HG03460 (cell line): ENCODE results near the gene DNASE1L1.

ENCODE experiments used
- ATAC-seq: cut with Tn5 transposase; IDR thresholded peaks from one replicate; pipeline ENCODE4 v1.9.1; 2021; ENCODE audit not compliant: unreplicated experiment

The DNASE1L1 gene

GRCh38 chrX:154384284-154384892 is 24.7 kb downstream of the DNASE1L1 start:
- no peak for ATAC-seq

- ATAC-seq, result no peak
Observed at GRCh38 chrX:154383359-154384283, 25.4 kb downstream of the DNASE1L1 start.

- no peak for ATAC-seq
Observed at GRCh38 chrX:154382483-154383069, 26.5 kb downstream of the DNASE1L1 start.

DNA sequence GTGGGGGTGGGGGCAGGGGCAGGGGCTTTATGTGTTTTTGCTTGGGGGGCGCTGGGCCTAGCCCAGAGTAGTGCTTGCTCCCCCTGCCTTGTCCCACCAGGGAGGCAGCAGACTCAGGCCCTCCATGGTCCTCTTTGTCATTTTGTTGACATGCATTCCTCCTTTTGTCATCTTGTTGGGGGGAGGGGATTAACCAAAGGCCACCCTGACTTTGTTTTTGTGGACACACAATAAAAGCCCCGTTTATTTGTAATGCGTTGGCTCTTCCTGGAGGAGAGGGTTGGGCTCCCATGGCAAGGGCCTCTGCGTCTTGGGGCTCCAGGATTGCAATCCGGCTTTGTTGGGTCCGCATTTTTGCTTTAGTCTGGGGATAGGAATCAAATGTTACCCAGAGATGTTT is 27.8 kb downstream of the DNASE1L1 start:
- ATAC-seq, result no peak

- ATAC-seq, result no peak
Observed at GRCh38 chrX:154380787-154381186, 28.3 kb downstream of the DNASE1L1 start.

- ATAC-seq, result no peak
Observed at GRCh38 chrX:154380153-154380552, 28.9 kb downstream of the DNASE1L1 start.

DNA sequence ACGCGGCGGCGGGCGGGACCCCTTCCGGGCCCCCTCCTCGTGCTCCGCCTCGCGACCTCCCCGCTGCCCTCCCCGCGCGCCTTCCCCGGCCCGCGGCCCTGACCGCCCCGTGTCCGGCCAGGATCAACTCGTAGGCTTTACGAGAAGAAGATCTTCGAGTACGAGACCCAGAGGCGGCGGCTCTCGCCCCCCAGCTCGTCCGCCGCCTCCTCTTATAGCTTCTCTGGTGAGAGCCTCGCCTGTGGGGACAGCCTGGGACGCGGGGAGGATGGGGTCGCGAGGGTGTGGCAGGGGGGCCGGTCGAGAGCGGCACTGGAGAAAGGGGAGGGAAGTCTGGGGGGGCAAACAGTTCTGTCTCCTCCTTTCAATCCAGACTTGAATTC is 29.5 kb downstream of the DNASE1L1 start:
- ATAC-seq, result no peak

GRCh38 chrX:154378799-154379568 is 30.1 kb downstream of the DNASE1L1 start, which contains the start of gene EMD:
EMD (plus strand) TSS chrX:154379295; CDS start chrX:154379485, 190 bp downstream.
- ATAC-seq, result peak; percentile 76

GRCh38 chrX:154378059-154378798 is 30.8 kb downstream of the DNASE1L1 start:
- ATAC-seq, result peak; percentile 0

DNA sequence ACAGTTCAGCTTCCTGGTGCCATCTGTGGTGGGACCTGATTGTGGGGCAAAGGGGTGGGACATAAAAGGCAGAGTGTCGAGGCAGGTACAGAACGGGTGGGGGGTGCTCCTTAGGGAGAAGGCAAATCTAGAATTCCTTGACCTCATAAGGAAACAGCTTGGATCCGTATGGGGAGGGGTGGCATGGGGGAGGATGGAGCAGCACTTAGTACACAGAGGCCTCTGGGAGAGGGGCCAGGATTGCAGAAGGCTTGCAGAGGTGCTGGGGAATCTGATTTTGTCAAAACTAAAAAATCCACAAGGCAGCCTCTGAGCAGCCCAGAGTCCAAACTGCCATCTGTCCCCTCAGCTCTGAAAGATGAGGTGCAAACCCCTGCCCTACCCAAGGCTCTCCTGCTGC is 32.3 kb downstream of the DNASE1L1 start:
- ATAC-seq, result no peak

DNA sequence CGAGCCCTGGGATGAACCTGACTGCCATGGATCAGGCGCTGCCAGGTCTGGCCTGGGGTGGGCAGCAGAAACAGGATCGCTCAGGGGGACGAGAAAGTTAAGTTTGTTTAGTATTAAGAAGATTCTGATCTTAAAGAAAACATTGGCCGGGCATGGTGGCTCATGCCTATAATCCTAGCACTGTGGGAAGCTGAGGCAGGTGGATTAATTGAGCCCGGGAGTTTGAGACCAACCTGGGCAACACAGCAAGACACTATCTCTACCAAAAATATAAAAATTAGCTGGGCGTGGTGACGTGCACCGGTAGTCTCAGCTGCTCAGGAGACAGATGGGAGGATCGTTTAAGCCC is 33.9 kb downstream of the DNASE1L1 start:
- no peak for ATAC-seq

DNA sequence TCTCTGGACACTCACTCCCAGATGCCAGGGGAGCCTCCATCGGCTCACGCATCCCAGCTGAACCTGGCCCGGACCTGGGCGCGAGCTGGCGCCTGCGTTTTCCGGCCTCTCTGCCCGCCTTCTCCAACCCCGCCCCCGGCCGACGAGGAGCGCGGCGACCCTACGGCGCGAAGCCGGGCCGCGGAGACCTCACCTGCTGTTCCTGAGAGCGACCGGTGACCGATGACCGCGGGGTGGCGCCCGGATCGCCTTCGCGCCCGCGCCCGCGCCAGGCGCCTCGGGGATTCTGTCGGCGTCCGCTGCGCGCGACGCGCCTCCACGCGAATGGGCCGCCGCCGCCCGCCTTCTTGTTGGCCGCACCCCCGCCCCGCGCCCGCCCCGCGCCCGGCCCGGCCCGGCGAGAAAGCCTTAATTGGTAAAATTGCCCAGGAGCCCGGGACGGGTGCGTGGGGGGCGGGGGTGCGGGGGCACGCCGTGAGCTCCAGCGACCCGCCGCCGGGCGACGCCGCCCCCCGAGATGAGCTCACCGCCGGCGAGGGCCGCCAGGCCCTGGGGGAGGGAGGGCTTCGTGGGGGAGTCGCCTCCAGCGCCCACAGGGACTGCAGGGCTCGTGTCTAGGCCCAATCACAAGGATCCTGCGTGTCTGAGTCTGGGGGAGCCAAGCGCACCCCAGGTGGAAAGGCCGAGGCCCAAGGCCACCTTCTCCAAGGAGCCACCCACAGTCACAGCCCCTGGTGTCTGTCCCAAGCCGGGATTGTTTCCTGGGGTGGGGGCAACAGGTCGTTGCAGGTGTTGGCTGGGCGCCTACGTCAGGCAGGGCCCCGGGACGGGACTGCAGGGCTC is 34.5 kb downstream of the DNASE1L1 start, which contains the start of gene FLNA:
TSS of gene FLNA (minus strand) at position 322 of the 843 bp plus-strand sequence. CDS start 3,389 bp downstream, outside the sequence.
- ATAC-seq, result no peak

GRCh38 chrX:154373340-154374306 is 35.4 kb downstream of the DNASE1L1 start:
- no peak for ATAC-seq

DNA sequence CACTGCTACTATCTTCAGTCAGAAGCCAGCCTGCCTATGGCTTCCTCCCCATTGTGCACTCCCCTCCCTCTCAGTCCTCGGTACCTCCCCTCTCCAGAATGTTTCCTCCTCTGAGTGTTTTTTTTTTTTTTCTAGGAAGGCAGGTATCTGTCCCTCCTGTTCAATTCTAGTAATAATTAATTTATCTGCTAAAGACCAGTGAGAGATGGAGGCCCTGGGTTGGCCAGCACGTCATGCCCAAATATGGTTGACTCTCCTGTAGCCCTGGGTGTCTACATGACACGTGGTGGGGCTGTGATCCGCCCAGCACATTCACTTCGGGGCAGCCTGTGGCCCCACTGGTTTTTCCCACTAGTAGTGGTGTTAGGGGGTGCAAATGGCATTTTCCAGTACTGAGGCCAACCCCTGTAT is 36.4 kb downstream of the DNASE1L1 start:
- ATAC-seq, result peak; percentile 26

GRCh38 chrX:154371789-154372300 is 37.2 kb downstream of the DNASE1L1 start:
- ATAC-seq, result no peak

DNA sequence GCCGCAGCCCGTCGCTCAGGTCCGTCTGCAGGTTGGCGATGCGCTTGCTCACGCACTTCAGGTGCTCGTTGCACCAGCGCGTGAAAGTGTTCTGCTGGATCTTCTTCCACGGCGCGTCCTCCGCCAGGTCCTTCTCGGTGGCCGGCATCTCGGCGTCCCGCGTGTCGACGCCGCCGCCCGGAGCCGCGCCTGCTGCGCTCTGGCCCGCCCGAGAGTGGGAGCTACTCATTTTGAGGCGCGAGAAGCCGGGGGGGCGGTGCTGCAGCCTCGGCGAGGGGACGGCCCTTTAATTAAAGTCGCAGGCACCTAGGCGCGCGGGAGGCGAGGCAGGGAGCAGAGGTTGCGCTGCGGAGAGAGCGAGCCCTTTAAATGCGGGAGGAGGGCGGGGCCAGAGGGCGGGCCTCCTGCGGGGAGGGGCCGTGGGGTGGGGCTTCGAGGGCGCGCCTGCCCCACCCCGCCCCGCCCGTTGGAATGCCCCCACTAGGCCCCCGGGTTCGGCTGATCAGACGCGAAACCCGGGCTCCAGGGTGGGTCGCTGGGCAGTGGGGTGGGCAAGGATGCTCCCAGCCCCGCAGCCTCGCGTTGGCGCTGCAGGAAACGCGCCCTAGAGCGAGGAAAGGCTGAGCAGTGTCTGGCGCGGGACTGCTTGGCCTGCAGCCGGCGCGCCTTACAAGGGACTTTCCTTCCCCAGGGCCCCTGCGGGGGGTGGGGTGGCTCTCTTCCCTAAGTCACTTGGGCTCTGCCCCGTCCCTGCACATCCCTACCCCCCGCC is 37.9 kb downstream of the DNASE1L1 start:
- peak; percentile 44 for ATAC-seq

DNA sequence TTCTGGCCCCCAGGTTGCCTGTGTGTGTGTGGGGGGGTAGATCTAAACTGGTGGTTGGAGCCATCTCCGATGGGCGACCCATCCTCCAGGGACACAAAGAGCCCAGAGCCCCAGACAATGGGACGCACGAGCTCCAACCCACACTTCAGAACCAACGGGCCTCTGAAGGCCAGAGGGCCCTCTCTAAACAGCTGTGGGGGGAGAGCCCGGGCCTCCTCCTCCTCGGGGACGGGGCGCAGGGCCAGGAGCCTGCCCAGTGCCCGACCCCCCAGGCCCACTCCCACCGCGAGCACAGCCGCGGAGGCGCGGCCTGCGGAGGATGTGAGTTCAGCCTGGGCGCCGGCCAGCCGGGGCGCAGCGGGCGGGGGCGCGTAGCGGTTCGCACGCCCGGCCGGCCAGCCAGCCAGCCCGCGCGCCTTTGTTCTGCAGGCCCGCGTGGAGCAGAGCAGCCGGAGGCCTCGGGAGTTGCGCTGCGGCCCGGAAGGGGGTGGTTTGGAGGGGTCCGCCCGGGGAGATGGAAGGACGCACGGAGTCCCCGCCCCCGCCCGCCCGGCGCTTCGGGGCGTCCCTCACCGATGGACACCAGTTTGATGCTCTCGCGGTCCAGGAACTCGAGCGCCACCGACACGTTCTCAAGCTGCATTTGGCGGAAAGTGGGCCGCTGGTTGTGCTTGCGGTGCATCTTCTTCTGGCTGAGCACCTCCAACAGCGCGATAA is 38.6 kb downstream of the DNASE1L1 start:
- ATAC-seq, result no peak
